ENCODE measurements around the gene TMEM178B. TPM values are rescaled to one million over a fixed set of nuclear protein-coding genes. Genes with fewer than 3 reads are reported as not detected.

TMEM178B gene
- total RNA-seq, 1 donor from 2014 or later: 19.7 TPM

DNA sequence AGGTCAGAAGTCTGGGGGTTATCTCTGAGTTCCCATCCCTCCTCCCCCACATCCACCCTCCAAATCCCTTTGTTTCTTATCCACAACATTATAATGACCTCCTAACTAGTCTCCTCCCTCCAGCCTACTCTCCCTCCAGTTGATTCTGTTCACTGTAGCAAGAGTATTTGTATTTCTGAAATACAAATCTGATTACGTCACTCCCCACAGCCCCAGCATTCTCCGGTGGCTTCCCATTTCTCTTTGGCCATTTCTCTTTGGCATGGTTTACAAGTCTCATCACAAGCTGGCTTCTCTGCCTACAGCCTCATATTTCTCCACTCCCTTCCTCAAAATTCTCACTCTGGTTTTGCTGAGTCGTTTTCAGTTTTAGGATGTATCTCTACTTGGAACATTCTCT, 34.5 kb upstream of the TMEM178B start:
- TF ChIP-seq, protein P1, sequence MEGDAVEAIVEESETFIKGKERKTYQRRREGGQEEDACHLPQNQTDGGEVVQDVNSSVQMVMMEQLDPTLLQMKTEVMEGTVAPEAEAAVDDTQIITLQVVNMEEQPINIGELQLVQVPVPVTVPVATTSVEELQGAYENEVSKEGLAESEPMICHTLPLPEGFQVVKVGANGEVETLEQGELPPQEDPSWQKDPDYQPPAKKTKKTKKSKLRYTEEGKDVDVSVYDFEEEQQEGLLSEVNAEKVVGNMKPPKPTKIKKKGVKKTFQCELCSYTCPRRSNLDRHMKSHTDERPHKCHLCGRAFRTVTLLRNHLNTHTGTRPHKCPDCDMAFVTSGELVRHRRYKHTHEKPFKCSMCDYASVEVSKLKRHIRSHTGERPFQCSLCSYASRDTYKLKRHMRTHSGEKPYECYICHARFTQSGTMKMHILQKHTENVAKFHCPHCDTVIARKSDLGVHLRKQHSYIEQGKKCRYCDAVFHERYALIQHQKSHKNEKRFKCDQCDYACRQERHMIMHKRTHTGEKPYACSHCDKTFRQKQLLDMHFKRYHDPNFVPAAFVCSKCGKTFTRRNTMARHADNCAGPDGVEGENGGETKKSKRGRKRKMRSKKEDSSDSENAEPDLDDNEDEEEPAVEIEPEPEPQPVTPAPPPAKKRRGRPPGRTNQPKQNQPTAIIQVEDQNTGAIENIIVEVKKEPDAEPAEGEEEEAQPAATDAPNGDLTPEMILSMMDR (conservative IDR thresholded peaks at IDR 0.05): no peak
- Mint-ChIP-seq H3K4me1 (no peaks in the 10 kb centered on the region), H3K4me3 (no peak overlapping the region)

DNA sequence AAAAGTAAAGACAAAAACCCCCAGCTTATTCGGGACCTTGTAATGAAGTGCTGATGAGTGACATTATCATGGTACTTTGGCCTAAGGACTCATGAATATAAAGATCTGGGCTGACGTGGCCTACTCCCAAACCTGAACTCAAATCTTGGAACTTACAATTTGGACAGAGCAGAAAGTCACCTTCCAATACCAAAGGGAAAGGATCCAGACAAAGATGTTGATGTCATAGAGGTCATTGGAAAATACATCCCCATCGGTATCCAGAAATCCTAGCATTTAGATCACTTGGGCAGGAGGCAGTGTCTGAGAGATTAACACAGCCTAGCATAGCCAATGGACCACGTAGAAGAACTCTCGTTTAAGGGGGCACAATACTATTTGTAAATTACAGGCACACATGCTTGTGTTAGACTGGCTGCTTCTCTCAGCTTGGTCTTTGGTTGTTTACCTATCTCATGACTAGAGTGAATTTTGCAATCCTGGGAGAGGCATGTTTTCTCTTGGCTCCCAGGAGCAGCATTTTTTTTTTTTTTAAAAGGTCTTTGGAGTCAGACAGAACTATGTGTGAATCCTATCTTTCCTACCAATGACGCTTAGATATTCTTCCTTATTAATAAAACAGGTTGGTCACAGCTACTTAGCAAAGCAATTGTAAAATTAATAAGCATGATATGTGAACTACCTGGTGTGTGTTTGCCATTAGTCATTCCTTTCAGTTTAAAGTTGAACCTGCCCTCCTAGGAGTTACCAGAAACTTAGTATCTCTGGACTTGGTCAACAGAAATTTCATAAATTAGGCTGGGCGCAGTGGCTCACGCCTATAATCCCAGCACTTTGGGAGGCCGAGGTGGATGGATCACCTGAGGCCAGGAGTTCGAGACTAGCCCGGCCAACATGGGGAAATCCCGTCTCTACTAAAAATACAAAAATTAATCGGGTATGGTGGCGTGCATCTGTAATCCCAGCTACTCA, 31.4 kb upstream of the TMEM178B start:
- Mint-ChIP-seq H3K27me3 (ENCODE audit: low read depth) (no peaks in the 10 kb centered on the region), H3K4me3 (no peak overlapping the region), H3K4me1 (no peaks in the 10 kb centered on the region), H3K27ac (ENCODE audit: unreplicated experiment) (no peak overlapping the region), H3K36me3 (ENCODE audit: low read depth) (peaks cover 2% of the 10 kb centered on the region), H3K9me3 (no peaks in the 10 kb centered on the region)
- DNase-seq (ENCODE audit: low read depth, low spot score): no peak
- TF ChIP-seq, protein P1 (conservative IDR thresholded peaks at IDR 0.05): no peak

More for the DNA sequence above, 34.5 kb upstream of the TMEM178B start:
- Mint-ChIP-seq H3K27ac (ENCODE audit: unreplicated experiment) (no peak overlapping the region), H3K9me3 (no peaks in the 10 kb centered on the region), H3K36me3 (ENCODE audit: low read depth) (peaks cover 2% of the 10 kb centered on the region), H3K27me3 (ENCODE audit: low read depth) (no peaks in the 10 kb centered on the region)
- no peak for DNase-seq (ENCODE audit: low read depth, low spot score)

GRCh38 chr7:141043616-141044015, 30.2 kb upstream of the TMEM178B start:
- DNase-seq (ENCODE audit: low read depth, low spot score): no peak
- Mint-ChIP-seq H3K27me3 (ENCODE audit: low read depth) (no peaks in the 10 kb centered on the region), H3K4me3 (no peak overlapping the region), H3K4me1 (peaks cover 3% of the 10 kb centered on the region), H3K27ac (ENCODE audit: unreplicated experiment) (no peak overlapping the region), H3K9me3 (no peaks in the 10 kb centered on the region), H3K36me3 (ENCODE audit: low read depth) (peaks cover 2% of the 10 kb centered on the region)
- TF ChIP-seq, protein P1 (conservative IDR thresholded peaks at IDR 0.05): no peak

GRCh38 chr7:141045126-141045841, 28.6 kb upstream of the TMEM178B start:
- Mint-ChIP-seq H3K4me3 (no peak overlapping the region), H3K27me3 (ENCODE audit: low read depth) (no peaks in the 10 kb centered on the region), H3K27ac (ENCODE audit: unreplicated experiment) (no peak overlapping the region), H3K9me3 (no peaks in the 10 kb centered on the region), H3K4me1 (peaks cover 3% of the 10 kb centered on the region), H3K36me3 (ENCODE audit: low read depth) (no peaks in the 10 kb centered on the region)
- no peak for DNase-seq (ENCODE audit: low read depth, low spot score)
- TF ChIP-seq, protein P1 (conservative IDR thresholded peaks at IDR 0.05): no peak

- Mint-ChIP-seq H3K36me3 (ENCODE audit: low read depth) (no peaks in the 10 kb centered on the region), H3K4me3 (no peak overlapping the region), H3K27me3 (ENCODE audit: low read depth) (no peaks in the 10 kb centered on the region), H3K9me3 (no peaks in the 10 kb centered on the region), H3K27ac (ENCODE audit: unreplicated experiment) (no peak overlapping the region), H3K4me1 (peaks cover 3% of the 10 kb centered on the region)
- DNase-seq (ENCODE audit: low read depth, low spot score): no peak
- TF ChIP-seq, protein P1 (conservative IDR thresholded peaks at IDR 0.05): no peak
Observed at GRCh38 chr7:141045842-141046620, 27.8 kb upstream of the TMEM178B start.
